ENCODE results near the gene ARHGEF2.
A peak's percentile ranks its signal among the peaks of the same experiment; 100 is the strongest.
"Not testable (repeated sequence)": the region's sequence is repeated elsewhere in the genome, so short reads cannot be mapped to it uniquely, and the experiment has no call there.

The ARHGEF2 gene

GRCh38 chr1:155946633-155947219 lies 31.6 kb downstream of the ARHGEF2 start:
- DNase-seq (ENCODE audit: insufficient read length, low spot score): no peak
- no peak for FAIRE-seq

- DNase-seq (ENCODE audit: insufficient read length, low spot score) (no peak), FAIRE-seq (no peak)
Observed at GRCh38 chr1:155944444-155944799, 33.9 kb downstream of the ARHGEF2 start.

- DNase-seq (ENCODE audit: insufficient read length, low spot score): no peak
- FAIRE-seq: no peak
Observed at GRCh38 chr1:155942578-155943141, 35.7 kb downstream of the ARHGEF2 start.

- FAIRE-seq (no peak), DNase-seq (ENCODE audit: insufficient read length, low spot score) (no peak)
Observed at GRCh38 chr1:155941845-155942531, 36.4 kb downstream of the ARHGEF2 start.

GRCh38 chr1:155940993-155941844 lies 37.1 kb downstream of the ARHGEF2 start, which contains the start of gene RXFP4:
RXFP4 (plus strand) TSS chr1:155941638; CDS start chr1:155941710, 72 bp downstream.
- no peak for DNase-seq (ENCODE audit: insufficient read length, low spot score)
- FAIRE-seq: no peak

GRCh38 chr1:155940482-155940992 lies 37.8 kb downstream of the ARHGEF2 start:
- FAIRE-seq (no peak), DNase-seq (ENCODE audit: insufficient read length, low spot score) (no peak)

- peak; percentile 89 for FAIRE-seq
- peak; percentile 36 for DNase-seq (ENCODE audit: insufficient read length, low spot score)
Observed at GRCh38 chr1:155938220-155938627, 40.1 kb downstream of the ARHGEF2 start.

- FAIRE-seq (no peak), DNase-seq (ENCODE audit: insufficient read length, low spot score) (no peak)
Observed at GRCh38 chr1:155934936-155935590, 43.3 kb downstream of the ARHGEF2 start.

- DNase-seq (ENCODE audit: insufficient read length, low spot score): peak; percentile 83
- FAIRE-seq: peak; percentile 100
Observed at GRCh38 chr1:155934097-155934935, 44.0 kb downstream of the ARHGEF2 start, which contains the start of gene KHDC4. KHDC4 (minus strand) TSS chr1:155934413; CDS start chr1:155934373, 40 bp downstream.

- no peak for FAIRE-seq
- DNase-seq (ENCODE audit: insufficient read length, low spot score): no peak
Observed at GRCh38 chr1:155933591-155934096, 44.7 kb downstream of the ARHGEF2 start.

GRCh38 chr1:155932487-155932886 lies 45.9 kb downstream of the ARHGEF2 start:
- DNase-seq (ENCODE audit: insufficient read length, low spot score): no peak
- FAIRE-seq: no peak

GRCh38 chr1:155932081-155932480 lies 46.3 kb downstream of the ARHGEF2 start:
- DNase-seq (ENCODE audit: insufficient read length, low spot score) (no peak), FAIRE-seq (no peak)

GRCh38 chr1:155931332-155932038 lies 46.9 kb downstream of the ARHGEF2 start:
- FAIRE-seq: no peak
- no peak for DNase-seq (ENCODE audit: insufficient read length, low spot score)

- not testable (repeated sequence) for FAIRE-seq; DNase-seq (ENCODE audit: insufficient read length, low spot score)
Observed at GRCh38 chr1:155930725-155931124, 47.6 kb downstream of the ARHGEF2 start.

- DNase-seq (ENCODE audit: insufficient read length, low spot score): no peak
- FAIRE-seq: no peak
Observed at GRCh38 chr1:155929057-155929456, 49.3 kb downstream of the ARHGEF2 start.

GRCh38 chr1:155925506-155925905 lies 52.8 kb downstream of the ARHGEF2 start:
- no peak for DNase-seq (ENCODE audit: insufficient read length, low spot score)
- FAIRE-seq: no peak

- FAIRE-seq: no peak
- DNase-seq (ENCODE audit: insufficient read length, low spot score): no peak
Observed at GRCh38 chr1:155920717-155921116, 57.6 kb downstream of the ARHGEF2 start.

- FAIRE-seq: no peak
- DNase-seq (ENCODE audit: insufficient read length, low spot score): no peak
Observed at GRCh38 chr1:155919801-155920200, 58.5 kb downstream of the ARHGEF2 start.

- no peak for DNase-seq (ENCODE audit: insufficient read length, low spot score)
- FAIRE-seq: no peak
Observed at GRCh38 chr1:155918660-155919059, 59.7 kb downstream of the ARHGEF2 start.
